ENCODE results near the gene PRDM16. TPM values are rescaled to one million over a fixed set of nuclear protein-coding genes. Genes with fewer than 3 reads are reported as not detected.
A peak's percentile ranks its signal among the peaks of the same experiment; 100 is the strongest.

PRDM16 gene
- total RNA-seq, 1 donor, result 19.9 TPM

DNA sequence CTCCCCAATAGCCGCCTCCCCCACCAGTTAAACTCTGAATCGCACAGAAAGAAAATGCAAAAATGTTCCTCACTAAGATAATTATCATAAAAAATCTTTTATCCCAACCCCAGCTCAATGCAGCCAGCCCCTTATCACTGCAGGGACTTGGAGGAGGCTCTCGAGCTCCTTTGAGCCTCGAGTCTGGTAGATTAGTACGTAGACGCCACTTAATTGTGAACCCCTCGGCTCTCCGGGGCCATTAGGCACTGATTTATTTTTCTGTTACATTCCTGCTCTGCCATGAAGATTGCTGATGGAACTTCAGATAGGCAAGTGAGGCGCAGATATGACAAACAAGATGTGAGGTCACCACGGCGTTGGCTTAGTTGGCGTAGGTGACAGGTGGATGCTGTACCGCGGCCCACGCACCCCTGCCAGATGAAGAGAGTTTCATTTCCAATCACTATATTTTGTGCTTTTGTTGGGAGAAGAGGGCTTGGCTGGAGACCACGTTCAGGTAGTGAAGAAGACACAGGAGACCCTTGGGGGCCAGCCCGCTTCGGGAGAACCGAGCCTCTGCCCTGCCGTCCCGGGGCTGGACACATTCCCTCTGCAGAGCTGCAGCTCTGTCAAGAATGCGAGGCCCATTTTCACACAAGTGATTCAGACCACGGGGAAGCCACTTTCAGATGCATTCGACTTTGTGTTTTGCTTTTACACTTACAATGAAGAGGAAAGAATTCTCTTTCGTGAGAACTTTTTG is 329.6 kb downstream of the PRDM16 start:
- DNase-seq (ENCODE audit: low read depth in 2 of 3, low spot score in 2 of 3), result no peak

DNA sequence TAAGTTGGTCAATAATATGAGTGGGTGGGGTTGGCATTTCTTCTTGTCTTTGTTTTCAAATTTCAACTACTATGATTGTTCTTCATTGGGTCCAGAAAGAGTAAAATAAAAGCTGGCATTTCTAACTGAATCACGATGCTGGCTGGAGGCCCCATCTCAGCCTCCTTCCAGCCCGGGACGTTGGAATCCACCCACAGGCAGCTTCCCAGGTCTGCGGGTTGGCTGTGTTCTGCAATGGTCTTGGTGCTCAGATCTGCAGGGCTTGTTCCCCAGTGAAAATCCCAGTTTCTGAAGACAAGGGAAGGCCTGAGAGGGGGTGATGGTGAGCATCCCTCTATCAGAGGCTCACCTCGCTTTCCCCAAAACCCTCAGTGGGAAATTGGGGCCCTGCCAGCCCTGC is 330.7 kb downstream of the PRDM16 start:
- no peak for DNase-seq (ENCODE audit: low read depth in 2 of 3, low spot score in 2 of 3)

DNA sequence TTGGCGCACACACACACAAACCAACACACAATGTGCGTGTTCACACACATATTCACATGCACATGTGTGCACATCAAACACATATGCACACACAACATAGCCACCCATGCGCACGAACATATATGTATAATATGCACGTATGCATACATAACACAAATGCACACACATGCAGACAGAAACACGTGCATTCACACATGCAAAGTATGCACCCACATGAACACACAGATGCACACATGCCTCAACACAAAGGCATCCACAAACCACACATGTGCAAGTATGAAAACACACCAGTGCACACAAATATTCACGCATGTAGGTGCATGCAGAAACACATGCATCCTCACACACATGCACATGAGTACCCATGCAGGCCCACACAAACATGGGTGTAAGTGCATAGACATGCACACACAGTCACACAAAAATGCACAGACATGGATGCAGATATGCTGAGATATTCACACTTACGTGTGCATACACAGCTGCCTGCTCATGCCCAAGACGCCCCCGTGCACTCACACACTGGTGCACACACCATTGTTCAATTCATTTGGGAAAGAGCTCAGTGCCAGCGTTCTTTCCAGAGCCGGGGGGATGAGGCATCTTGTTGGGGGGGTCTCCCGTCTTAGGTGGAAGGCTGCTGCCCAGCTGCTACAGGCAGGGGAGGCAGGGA is 332.7 kb downstream of the PRDM16 start:
- DNase-seq (ENCODE audit: low read depth in 2 of 3, low spot score in 2 of 3), result no peak

GRCh38 chr1:3402258-3403010 is 333.4 kb downstream of the PRDM16 start:
- DNase-seq (ENCODE audit: low read depth in 2 of 3, low spot score in 2 of 3), result no peak

- no peak for DNase-seq (ENCODE audit: low read depth in 2 of 3, low spot score in 2 of 3)
Observed at GRCh38 chr1:3403011-3403345, 334.0 kb downstream of the PRDM16 start.

GRCh38 chr1:3403388-3404231 is 334.6 kb downstream of the PRDM16 start:
- peak in 1 of 3 donors; percentile 32 for DNase-seq (ENCODE audit: low read depth in 2 of 3, low spot score in 2 of 3)

DNA sequence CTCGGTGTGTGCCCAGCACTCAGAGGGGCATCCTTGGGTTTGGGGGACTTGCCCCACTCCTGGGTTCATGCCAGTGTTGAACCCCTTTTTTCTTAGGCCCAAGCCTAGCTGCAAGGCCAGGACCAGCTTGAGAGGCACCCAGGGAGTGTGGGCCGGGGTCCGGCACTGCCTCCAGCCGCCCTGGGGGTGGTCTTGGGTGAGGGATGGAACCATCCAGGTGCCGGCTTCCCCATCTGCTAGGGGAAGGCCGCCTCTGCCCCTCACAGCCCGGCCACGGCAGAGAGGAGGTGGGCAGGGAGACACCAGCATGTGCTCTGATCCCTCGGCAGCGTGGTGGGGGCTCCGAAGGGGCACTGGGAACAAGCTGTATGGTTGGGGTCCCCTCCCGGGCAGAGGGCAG is 335.3 kb downstream of the PRDM16 start:
- no peak for DNase-seq (ENCODE audit: low read depth in 2 of 3, low spot score in 2 of 3)

GRCh38 chr1:3404801-3405200 is 335.8 kb downstream of the PRDM16 start:
- no peak for DNase-seq (ENCODE audit: low read depth in 2 of 3, low spot score in 2 of 3)

GRCh38 chr1:3405491-3405890 is 336.5 kb downstream of the PRDM16 start:
- no peak for DNase-seq (ENCODE audit: low read depth in 2 of 3, low spot score in 2 of 3)

- DNase-seq (ENCODE audit: low read depth in 2 of 3, low spot score in 2 of 3), result no peak
Observed at GRCh38 chr1:3405974-3406867, 337.2 kb downstream of the PRDM16 start.

DNA sequence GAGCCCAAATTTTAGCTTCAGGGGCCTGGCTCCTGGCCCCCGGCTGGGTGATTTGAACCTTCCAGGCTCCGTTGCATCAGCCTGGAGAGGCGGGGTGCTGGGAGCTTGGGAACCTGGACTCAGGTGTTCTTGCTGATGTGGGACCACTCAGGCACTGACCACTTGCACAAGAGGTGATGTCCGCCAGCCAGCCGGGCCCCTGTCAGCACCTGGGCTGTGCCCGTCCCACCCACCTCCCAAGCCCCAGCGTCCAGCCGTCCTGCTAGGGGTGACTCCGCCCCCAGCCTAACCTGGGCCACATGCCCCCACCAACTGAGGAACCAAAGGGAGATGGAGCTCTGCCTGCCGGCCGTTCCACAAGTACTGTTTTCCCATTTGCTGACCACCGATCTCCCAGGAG is 338.0 kb downstream of the PRDM16 start:
- DNase-seq (ENCODE audit: low read depth in 2 of 3, low spot score in 2 of 3), result no peak

- DNase-seq (ENCODE audit: low read depth in 2 of 3, low spot score in 2 of 3), result no peak
Observed at GRCh38 chr1:3408751-3409266, 339.8 kb downstream of the PRDM16 start.

- DNase-seq (ENCODE audit: low read depth in 2 of 3, low spot score in 2 of 3), result no peak
Observed at GRCh38 chr1:3409366-3410141, 340.6 kb downstream of the PRDM16 start.

GRCh38 chr1:3410142-3410925 is 341.3 kb downstream of the PRDM16 start:
- peak in 1 of 3 donors; percentile 55 for DNase-seq (ENCODE audit: low read depth in 2 of 3, low spot score in 2 of 3)

DNA sequence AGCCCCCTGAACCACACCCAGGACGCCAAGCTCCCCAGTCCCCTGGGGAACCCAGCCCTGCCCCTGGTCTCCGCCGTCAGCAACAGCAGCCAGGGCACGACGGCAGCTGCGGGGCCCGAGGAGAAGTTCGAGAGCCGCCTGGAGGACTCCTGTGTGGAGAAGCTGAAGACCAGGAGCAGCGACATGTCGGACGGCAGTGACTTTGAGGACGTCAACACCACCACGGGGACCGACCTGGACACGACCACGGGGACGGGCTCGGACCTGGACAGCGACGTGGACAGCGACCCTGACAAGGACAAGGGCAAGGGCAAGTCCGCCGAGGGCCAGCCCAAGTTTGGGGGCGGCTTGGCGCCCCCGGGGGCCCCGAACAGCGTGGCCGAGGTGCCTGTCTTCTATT is 342.8 kb downstream of the PRDM16 start:
- no peak for DNase-seq (ENCODE audit: low read depth in 2 of 3, low spot score in 2 of 3)

- no peak for DNase-seq (ENCODE audit: low read depth in 2 of 3, low spot score in 2 of 3)
Observed at GRCh38 chr1:3412376-3412775, 343.4 kb downstream of the PRDM16 start.

- DNase-seq (ENCODE audit: low read depth in 2 of 3, low spot score in 2 of 3), result no peak
Observed at GRCh38 chr1:3413975-3414710, 345.1 kb downstream of the PRDM16 start.
